Measurements from ENCODE around the gene MAMSTR. TPM values are rescaled to one million over a fixed set of nuclear protein-coding genes. Genes with fewer than 3 reads are reported as not detected.

The MAMSTR gene
- total RNA-seq, 4 donors from 2014 or later: 0.36 to 3.0 (median 1.0) TPM

DNA sequence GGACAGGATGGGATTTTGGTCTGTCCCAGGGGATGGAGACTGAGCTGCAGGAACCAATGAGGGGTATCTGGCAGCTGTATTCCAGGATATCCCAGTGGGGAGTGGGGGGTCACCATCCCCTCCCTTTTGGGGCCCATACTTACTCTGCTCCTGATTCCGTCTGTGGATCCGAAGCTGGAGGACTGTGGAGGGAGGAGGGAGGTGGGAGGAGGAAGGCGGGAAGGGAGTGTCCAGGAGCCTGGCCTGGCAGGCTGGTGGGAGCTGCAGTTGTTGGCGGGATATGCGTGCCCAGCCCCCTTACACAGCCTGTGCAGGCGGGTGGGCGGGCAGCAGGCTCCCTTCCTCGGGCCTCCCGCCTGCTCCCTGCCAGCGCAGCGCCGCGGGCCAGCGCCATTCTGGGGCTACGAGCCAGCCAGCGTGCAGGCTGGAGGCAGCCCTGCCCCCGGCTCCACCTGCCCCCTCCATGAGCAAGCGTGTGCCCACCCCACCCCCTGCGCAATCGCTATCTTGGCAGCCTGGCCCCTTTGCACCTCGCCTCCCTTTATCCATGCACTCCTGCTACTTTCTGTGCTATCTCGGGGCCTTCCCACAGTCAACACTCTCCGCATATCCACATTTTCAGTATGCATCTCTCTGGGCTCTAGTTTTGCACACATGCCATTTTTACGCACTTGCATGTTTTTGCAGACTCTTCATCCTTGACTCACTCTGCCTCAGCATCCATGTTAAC, 2.8 kb downstream of the MAMSTR start:
- peak; percentile 16 for ATAC-seq (ENCODE audit: low FRiP score)
- TF ChIP-seq CTCF (IDR thresholded peaks at IDR 0.05): no peak
- no peak for DNase-seq (ENCODE audit: low spot score)

DNA sequence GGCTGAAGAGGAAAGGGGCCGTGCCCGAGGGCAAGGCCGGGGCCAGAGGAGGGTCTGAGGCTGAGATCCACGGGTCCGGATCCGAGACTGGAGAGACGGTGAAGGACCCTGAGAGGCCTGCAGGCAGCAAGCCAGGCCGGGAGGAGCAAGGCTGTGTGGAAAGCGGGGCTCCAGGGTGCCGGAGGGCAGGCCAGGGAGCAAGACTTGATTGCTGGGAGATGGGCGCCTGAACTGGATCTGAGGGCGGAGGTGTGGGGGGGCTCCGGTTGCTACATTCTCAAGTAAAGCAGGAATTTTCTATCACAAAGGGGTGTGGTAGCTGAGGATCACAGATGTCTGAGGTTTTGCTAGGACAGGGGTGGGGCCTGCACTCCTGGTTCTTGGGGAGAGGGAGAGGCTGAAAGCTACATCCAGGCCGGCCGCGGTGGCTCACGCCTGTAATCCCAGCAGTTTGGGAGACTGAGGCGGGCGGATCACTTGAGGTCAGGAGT, 3.8 kb downstream of the MAMSTR start:
- TF ChIP-seq CTCF (IDR thresholded peaks at IDR 0.05): no peak
- DNase-seq (ENCODE audit: low spot score) (no peak), ATAC-seq (ENCODE audit: low FRiP score) (no peak)

GRCh38 chr19:48714759-48715675, 4.5 kb downstream of the MAMSTR start:
- DNase-seq (ENCODE audit: low spot score) (no peak), ATAC-seq (ENCODE audit: low FRiP score) (no peak)
- TF ChIP-seq CTCF (IDR thresholded peaks at IDR 0.05): no peak

- ATAC-seq (ENCODE audit: low FRiP score) (peak; percentile 93), DNase-seq (ENCODE audit: low spot score) (peak; percentile 94)
- TF ChIP-seq CTCF (IDR thresholded peaks at IDR 0.05): no peak
Observed at GRCh38 chr19:48713864-48714755, 5.4 kb downstream of the MAMSTR start.

GRCh38 chr19:48713041-48713863, 6.3 kb downstream of the MAMSTR start:
- no peak for ATAC-seq (ENCODE audit: low FRiP score)
- no peak for TF ChIP-seq CTCF (IDR thresholded peaks at IDR 0.05)
- no peak for DNase-seq (ENCODE audit: low spot score)
